ELR (cell line): Measurements from ENCODE around the gene XRN1.
"Not testable (repeated sequence)": the region's sequence is repeated elsewhere in the genome, so short reads cannot be mapped to it uniquely, and the experiment has no call there.

Experiments
- DNase-seq: peaks from one replicate; pipeline ENCODE4 v3.0.0-alpha.2; 2015; ENCODE audit warnings: low read depth

The XRN1 gene

DNA sequence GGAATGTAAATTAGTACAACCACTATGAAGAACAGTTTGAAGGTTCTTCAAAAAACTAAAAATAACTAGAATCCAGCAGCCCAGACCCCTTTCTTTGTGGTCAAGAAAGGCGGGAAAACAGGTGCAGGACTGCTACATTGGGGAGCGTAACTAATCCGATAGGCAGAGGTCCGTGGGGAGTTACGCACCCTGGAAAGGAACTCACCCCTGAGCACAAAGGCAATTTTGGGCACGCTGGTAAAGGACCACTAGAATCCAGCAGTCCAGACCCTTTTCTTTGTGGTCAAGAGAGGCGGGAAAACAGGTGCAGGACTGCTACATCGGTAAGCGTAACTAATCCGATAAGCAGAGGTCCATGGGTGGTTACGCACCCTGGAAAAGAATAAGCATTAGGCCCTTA lies 9.7 kb downstream of the XRN1 start:
- DNase-seq = not testable (repeated sequence)

- no peak for DNase-seq
Observed at GRCh38 chr3:142436951-142437585, 10.8 kb downstream of the XRN1 start.

GRCh38 chr3:142434503-142434902 lies 13.3 kb downstream of the XRN1 start:
- DNase-seq = no peak

GRCh38 chr3:142433110-142433509 lies 14.7 kb downstream of the XRN1 start:
- DNase-seq = no peak

- no peak for DNase-seq
Observed at GRCh38 chr3:142429582-142429981, 18.3 kb downstream of the XRN1 start.

DNA sequence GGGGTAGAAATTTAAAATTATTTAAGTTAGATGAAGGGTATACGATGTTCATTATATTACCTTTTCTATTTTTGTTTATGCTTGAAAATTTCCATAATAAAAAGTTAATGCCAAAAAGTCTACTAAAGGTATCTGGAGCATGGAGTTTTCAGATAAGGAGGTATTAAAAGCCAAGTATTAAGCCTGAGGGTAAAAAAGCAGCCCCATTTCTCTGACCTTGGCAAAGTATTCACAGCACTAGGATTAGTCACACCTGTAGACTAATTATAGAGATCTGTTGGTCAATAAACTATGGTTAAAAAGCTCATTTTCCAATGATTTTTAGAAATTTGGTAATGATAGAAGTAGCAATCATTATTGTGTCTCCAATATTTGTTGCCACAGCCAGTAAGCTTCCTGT lies 23.1 kb downstream of the XRN1 start:
- DNase-seq = no peak

DNA sequence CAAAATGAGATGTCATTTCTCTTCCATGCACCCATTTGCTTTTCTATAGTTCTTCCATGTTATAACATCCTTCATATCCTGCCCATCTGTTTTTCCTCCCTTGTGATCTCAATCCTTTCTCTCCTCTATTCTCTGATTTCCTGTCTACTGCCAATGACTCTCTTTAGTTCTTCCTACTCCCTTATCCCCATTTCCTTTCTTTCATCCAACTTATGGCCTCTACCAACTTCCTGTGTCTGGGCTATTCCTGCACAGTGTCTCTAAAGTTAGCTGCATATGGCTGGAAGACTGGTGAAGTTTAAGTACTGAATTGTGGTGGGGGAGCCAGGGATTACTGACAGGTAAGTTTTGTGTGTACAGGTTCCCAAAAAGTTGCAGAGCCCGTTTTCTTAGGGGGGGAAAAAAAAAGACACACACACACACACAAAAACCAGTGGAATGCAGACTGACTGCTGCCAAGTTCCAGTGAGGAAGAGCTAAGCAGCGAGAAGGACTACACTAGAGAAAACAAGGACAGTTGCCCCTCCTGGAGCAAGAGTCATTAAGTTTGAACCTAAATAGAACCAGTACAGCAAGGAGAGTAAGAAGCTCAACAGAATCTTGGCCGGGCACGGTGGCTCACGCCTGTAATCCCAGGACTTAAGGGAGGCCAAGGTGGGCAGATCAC lies 28.8 kb downstream of the XRN1 start:
- no peak for DNase-seq

- no peak for DNase-seq
Observed at GRCh38 chr3:142417302-142417701, 30.5 kb downstream of the XRN1 start.

- DNase-seq = not testable (repeated sequence)
Observed at GRCh38 chr3:142400537-142400936, 47.3 kb downstream of the XRN1 start.

DNA sequence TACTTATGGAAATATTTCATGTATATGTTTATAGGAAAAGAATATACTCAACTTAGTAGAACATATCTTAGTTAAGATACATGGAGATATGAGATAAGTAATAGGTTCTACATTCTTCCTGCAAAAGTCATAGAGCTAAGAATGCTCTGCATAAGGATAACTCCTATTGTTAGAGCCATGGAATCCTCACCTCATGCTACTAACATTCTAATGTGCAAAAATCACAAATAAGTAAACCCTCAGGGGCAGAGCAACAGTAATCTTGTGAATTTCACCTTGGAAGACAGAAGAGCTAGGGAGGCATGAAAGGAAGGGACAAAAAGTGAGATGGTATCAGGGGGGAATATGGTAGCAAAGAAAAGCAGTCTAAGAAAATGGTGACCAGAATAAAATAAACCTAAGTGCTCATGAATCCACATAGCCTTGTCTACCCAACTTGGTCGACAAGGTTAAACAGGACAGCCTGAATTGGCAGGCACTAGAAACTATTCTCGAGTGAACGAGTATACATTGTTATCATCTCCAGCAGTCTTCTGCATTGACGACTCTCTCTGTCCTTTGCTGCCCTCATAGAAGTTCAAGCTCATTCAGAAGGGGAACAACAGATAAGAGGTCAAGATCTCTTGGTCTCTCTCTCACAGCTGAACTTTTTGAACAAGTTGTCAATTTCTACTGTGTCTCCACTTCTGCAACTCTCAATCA lies 52.8 kb downstream of the XRN1 start:
- DNase-seq = no peak

GRCh38 chr3:142385078-142385477 lies 62.8 kb downstream of the XRN1 start:
- no peak for DNase-seq

DNA sequence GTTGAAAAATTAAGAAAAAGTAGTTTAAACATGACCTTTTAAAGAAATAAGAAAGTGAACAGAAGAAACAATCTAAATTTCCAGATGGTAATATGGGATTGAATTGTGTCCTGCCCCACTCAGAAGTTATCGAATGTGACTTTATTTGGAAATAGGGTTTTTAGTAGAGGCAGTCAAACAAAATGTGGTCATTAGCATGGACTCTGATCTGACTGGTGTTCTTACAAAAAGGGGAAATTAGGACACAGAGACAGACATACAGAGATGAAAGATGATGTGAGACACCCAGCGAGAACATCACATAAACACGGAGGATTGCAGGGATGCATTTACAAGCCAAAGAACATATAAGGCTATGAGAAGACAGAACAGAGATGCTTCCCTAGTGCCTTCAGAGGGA lies 73.2 kb downstream of the XRN1 start:
- no peak for DNase-seq

- peak; percentile 40 for DNase-seq
Observed at GRCh38 chr3:142369576-142369975, 78.3 kb downstream of the XRN1 start.

- peak; percentile 37 for DNase-seq
Observed at GRCh38 chr3:142366434-142366833, 81.4 kb downstream of the XRN1 start.

DNA sequence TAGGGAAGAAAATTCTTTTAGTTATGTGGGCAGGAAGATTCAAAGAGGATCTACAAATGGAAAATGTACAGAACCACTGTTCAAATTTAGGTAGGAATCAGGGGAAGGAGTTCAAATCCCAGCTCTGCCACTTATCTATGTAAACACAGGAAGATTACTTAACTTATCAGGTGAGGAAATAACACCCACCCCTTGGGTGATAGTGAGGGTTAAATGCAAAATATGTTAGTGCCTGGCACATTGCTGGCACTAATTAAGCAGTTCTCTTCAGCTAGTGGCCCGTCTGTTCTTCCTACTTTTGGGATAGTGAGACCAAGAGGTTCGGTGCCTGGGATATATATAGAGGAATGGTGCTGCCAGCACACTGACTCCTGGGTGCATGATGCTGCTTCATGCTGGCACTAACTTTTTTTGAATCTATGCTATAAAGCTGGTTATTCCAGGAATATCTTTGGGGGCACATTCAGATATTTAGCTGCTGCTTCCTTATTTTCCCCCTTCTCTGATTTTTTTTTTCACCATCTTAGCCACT lies 83.8 kb downstream of the XRN1 start:
- DNase-seq = no peak

DNA sequence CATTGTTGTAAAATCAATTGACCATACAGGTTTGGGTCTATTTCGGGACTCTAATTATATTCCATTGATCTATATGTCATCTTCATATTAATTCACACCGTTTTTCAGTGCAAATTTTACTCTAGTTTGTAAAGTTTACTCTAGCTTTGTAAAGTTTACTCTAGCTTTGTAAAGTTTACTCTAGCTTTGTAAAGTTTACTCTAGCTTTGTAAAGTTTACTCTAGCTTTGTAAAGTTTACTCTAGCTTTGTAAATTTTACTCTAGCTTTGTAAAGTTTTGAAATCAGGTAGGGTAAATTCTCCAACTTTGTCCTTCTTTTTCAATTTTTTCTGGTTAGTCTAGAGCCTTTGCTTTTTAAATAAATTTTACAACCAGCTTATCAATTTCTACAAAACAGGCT lies 84.4 kb downstream of the XRN1 start:
- not testable (repeated sequence) for DNase-seq

DNA sequence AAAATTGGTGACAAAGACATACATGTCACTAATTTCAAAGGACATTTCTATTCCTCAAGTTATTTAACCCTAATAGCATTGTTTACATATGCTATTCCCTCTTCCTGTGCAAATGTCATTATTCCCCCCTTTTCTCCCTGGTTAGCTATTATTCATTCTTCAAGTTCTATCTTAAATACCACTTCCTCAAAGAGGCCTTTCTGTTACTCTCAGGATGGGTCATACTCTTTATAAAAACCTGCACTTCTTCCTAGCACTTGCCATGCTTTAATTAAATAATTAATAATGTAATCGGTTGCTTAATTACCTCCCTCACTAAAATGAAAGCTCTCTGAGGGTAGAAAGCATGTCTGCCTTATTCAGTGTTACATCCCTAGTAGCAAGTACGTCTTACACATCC lies 88.5 kb downstream of the XRN1 start:
- no peak for DNase-seq

DNA sequence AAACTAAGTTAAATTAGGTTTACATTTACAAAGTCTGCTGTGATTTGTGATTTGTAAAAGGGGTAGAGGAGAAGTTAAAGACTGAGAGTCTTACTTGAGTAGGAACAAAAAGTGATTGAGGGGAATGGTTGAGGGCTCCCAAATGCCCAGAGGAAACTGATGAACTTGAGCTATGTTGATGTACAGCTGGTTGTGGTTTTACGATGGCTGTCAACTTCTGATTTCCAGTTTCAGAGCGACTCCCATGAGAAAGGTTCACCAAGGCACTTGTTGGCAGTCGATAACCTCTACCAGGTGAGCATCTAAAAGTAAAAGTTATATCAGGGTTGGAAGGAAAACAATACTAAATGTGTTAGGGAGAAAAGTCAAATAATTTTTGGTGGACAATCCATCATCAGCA lies 91.0 kb downstream of the XRN1 start:
- no peak for DNase-seq

- DNase-seq = no peak
Observed at GRCh38 chr3:142355692-142356091, 92.1 kb downstream of the XRN1 start.

GRCh38 chr3:142354076-142354475 lies 93.8 kb downstream of the XRN1 start:
- DNase-seq = no peak

- peak; percentile 32 for DNase-seq
Observed at GRCh38 chr3:142353571-142353970, 94.3 kb downstream of the XRN1 start.

DNA sequence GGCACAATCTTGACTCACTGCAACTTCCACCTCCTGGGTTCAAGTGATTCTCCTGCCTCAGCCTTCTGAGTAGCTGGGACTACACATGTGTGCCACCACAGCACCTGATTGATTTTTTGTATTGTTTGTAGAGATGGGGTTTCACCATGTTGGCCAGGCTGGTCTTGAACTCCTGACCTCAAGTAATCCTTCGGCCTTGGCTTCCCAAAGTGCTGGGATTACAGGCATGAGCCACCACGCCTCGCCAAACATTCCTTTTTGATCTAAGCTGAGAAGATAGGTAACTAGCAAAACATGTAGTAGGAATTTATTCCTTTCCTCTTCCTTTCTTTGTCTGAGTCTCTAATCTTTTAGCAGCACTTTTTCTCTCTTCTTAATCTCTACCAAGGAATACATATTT lies 95.1 kb downstream of the XRN1 start:
- not testable (repeated sequence) for DNase-seq

DNA sequence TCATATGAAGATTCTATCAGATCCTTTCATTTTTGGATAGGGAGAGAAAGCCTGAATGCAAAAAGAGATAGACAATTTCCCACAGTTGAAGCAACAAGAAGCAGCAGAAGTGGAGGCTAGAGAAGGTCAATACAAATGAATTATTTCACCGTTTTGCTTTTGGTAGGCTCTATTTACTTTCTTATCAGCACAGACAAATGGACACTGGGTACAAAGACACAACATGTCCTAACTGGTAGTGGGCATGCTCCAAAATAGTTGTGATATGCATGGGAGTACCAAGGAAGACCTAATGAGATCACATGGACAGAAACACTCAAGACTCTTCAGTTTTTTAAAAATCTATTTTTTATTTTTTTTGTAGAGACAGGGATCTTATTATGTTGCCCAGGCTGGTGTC lies 99.4 kb downstream of the XRN1 start:
- no peak for DNase-seq
